Smooth muscle cell (in vitro differentiated cells): ENCODE results near the gene NKAP. TPM values are rescaled to one million over a fixed set of nuclear protein-coding genes. Genes with fewer than 3 reads are reported as not detected.

Experiments
- DNase-seq: peaks from one replicate; lab custom pipeline; 2025; ENCODE audit not compliant: unreplicated experiment; lab: John Stamatoyannopoulos, UW
- H2AFZ ChIP-seq: fragments of 200-600 bp; sonication (generic); 2 replicates; pipeline ENCODE4 v1.6.0; 2016; ENCODE audit warnings: antibody characterized with exemption, low read depth, mild to moderate bottlenecking
- H3F3A ChIP-seq: fragments of 200-600 bp; sonication (generic); 2 replicates; pipeline ENCODE4 v1.6.0; 2017; ENCODE audit warnings: antibody characterized with exemption, low read depth
- H3K27ac ChIP-seq: fragments of 200-600 bp; sonication (generic); 2 replicates; pipeline ENCODE4 v1.5.1; 2016; ENCODE audit warnings: low read depth, mild to moderate bottlenecking
- H3K27me3 ChIP-seq: fragments of 200-600 bp; sonication (generic); 2 replicates; pipeline ENCODE4 v1.6.1; 2016; ENCODE audit warnings: low read depth, mild to moderate bottlenecking
- H3K36me3 ChIP-seq: fragments of 200-600 bp; sonication (generic); 2 replicates; pipeline ENCODE4 v1.5.1; 2016; ENCODE audit warnings: low read depth
- H3K4me1 ChIP-seq: fragments of 200-600 bp; sonication (generic); 2 replicates; pipeline ENCODE4 v1.5.1; 2016; ENCODE audit warnings: low read depth
- H3K4me2 ChIP-seq: fragments of 200-600 bp; sonication (generic); 2 replicates; pipeline ENCODE4 v1.6.0; 2016; ENCODE audit warnings: mild to moderate bottlenecking
- H3K4me3 ChIP-seq: fragments of 200-600 bp; sonication (generic); 2 replicates; pipeline ENCODE4 v1.5.1; 2016; ENCODE audit warnings: mild to moderate bottlenecking
- H3K79me2 ChIP-seq: fragments of 200-600 bp; sonication (generic); 2 replicates; pipeline ENCODE4 v1.6.0; 2016; ENCODE audit warnings: low read depth, mild to moderate bottlenecking
- H3K9ac ChIP-seq: fragments of 200-600 bp; sonication (generic); 2 replicates; pipeline ENCODE4 v1.6.0; 2016; ENCODE audit warnings: low read depth
- H3K9me3 ChIP-seq: fragments of 200-600 bp; sonication (generic); replicated peaks from 2 replicates; pipeline ENCODE4 v1.5.1; 2016; ENCODE audit warnings: low read depth
- H4K20me1 ChIP-seq: fragments of 200-600 bp; sonication (generic); 2 replicates; pipeline ENCODE4 v1.6.0; 2016; ENCODE audit warnings: low read depth
- WGBS: methylation state at CpG from one replicate; pipeline ENCODE4 v1.1.7; 2016; ENCODE audit warnings: low lambda C conversion rate; 5-methylcytosine and 5-hydroxymethylcytosine counted together
- polyA plus RNA-seq: library from polyadenylated mRNA; unstranded; fragments of >200 nt; fragmentation: Nextera tagmentation; extraction: Ambion mirVana; gene quantifications from 2 replicates; pipeline ENCODE4 v1.2.1, GENCODE V29; 2016
- total RNA-seq: library from RNA; depleted of rRNA; stranded (reverse); fragments of >200 nt; gene quantifications from 2 replicates; pipeline ENCODE4 v1.2.3, GENCODE V29; 2014
- TF ChIP-seq, protein P1 (sequence below): fragments of 200-600 bp; sonication (generic); IDR thresholded peaks from 2 replicates; pipeline ENCODE4 v1.5.1; 2017; ENCODE audit warnings: borderline replicate concordance, mild to moderate bottlenecking, antibody characterized with exemption; ENCODE audit not compliant: insufficient read depth, poor library complexity, severe bottlenecking

The NKAP gene
- total and polyA plus RNA-seq, 2 experiments from 2014 or later: 6.4 to 7.3 TPM

DNA sequence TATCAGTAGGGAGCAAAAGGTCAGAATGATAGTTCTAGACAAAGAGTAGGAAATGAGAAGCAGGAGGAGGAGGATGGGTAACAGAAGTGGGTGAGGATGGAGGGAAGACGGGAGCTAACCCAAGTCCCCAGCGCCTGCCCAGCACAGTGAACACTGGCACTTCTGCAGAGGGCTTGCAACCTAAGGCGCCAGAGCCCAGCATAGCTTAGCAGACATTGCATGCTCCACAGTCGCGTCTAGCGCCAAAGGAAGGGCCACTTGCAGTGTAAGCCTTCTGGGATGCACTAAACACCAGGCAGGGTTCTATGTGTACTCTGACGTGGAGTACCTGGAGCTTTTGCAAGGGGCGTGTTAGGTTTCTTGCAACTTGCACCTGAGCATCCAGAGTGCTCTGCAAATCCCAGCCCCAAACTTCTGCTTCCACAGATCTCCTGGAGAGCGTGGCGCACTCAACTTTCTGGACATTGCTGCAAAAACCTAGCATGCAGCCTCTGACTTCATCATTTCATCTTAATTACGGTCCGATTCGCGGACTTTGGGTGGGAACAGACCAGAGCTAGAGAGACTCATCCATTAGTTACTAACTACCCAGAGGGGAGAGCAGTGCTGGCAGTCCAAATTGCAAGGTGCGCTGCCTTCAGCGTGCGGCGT is 46.5 kb upstream of the NKAP start:
- Histone ChIP-seq H3K4me3 (no peak overlapping the region), H3K4me2 (peak overlapping the region; percentile 80), H3K9ac (no peak overlapping the region), H3K9me3 (no peaks in the 10 kb centered on the region), H4K20me1 (no peaks in the 10 kb centered on the region), H3K36me3 (no peaks in the 10 kb centered on the region), H3F3A (no peaks in the 10 kb centered on the region), H3K27ac (no peak overlapping the region), H3K4me1 (no peaks in the 10 kb centered on the region), H3K79me2 (no peaks in the 10 kb centered on the region), H3K27me3 (peaks cover 69% of the 10 kb centered on the region), H2AFZ (no peak overlapping the region)
- no peak for DNase-seq
- 38% methylated on average over 18 of the region's 18 CpGs for WGBS
- TF ChIP-seq, protein P1, sequence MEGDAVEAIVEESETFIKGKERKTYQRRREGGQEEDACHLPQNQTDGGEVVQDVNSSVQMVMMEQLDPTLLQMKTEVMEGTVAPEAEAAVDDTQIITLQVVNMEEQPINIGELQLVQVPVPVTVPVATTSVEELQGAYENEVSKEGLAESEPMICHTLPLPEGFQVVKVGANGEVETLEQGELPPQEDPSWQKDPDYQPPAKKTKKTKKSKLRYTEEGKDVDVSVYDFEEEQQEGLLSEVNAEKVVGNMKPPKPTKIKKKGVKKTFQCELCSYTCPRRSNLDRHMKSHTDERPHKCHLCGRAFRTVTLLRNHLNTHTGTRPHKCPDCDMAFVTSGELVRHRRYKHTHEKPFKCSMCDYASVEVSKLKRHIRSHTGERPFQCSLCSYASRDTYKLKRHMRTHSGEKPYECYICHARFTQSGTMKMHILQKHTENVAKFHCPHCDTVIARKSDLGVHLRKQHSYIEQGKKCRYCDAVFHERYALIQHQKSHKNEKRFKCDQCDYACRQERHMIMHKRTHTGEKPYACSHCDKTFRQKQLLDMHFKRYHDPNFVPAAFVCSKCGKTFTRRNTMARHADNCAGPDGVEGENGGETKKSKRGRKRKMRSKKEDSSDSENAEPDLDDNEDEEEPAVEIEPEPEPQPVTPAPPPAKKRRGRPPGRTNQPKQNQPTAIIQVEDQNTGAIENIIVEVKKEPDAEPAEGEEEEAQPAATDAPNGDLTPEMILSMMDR: no peak

DNA sequence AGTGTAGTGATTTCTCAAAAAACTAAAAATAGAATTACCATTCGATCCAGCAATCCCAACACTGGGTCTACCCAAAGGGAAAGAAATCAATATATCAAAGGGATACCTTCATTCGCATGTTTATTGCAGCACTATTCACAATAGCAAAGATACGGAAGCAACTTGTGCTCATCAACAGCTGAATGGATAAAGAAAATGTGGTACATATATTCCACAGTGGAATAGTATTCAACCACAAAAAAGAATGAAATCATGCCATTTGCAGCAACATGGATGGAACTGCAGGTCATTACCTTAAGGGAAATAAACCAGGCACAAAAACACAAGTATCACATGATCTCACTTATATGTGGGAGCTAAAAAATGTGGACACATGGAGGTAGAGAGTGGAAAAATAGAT is 42.7 kb upstream of the NKAP start:
- Histone ChIP-seq H4K20me1 (no peaks in the 10 kb centered on the region), H3K36me3 (no peaks in the 10 kb centered on the region), H3K79me2 (no peaks in the 10 kb centered on the region), H3K9ac (no peak overlapping the region), H3K27me3 (peaks cover 35% of the 10 kb centered on the region), H3K27ac (no peak overlapping the region), H3K4me3 (no peak overlapping the region), H3F3A (no peaks in the 10 kb centered on the region), H2AFZ (no peak overlapping the region), H3K4me1 (no peaks in the 10 kb centered on the region), H3K4me2 (no peak overlapping the region), H3K9me3 (no peaks in the 10 kb centered on the region)
- 89% methylated on average over 3 of the region's 3 CpGs for WGBS
- DNase-seq: no peak
- TF ChIP-seq, protein P1: no peak

DNA sequence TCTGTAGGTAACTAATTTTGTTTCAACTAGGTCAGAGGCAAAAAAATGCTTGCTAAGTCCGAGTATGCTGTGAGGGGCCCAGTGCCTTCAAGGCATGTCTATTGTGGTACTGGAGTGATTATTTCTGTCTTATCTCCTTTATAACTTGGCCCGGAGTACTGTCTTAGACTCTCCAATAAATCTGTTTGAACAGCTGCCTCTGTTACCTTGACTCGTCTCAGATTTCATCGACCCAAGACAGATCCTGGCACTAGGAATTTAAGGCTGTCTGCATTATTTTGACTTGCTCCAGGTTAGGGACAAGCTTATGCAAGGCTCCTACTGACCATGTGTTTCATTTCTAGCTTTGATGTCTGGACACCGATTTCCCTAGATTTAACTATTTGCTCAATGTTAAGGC is 41.1 kb upstream of the NKAP start:
- H3K36me3 ChIP-seq: no peaks in the 10 kb centered on the region
- no peak for DNase-seq
- 60% methylated on average over 5 of the region's 5 CpGs for WGBS
- TF ChIP-seq, protein P1: no peak
- no peak overlapping the region for H3K4me2 ChIP-seq
- H3K9ac ChIP-seq: no peak overlapping the region
- no peak overlapping the region for H3K27ac ChIP-seq
- no peaks in the 10 kb centered on the region for H4K20me1 ChIP-seq
- H3K27me3 ChIP-seq: peaks cover 20% of the 10 kb centered on the region
- H3K79me2 ChIP-seq: no peaks in the 10 kb centered on the region
- no peaks in the 10 kb centered on the region for H3F3A ChIP-seq
- H2AFZ ChIP-seq: no peak overlapping the region
- no peaks in the 10 kb centered on the region for H3K9me3 ChIP-seq
- H3K4me3 ChIP-seq: no peak overlapping the region
- H3K4me1 ChIP-seq: no peaks in the 10 kb centered on the region

DNA sequence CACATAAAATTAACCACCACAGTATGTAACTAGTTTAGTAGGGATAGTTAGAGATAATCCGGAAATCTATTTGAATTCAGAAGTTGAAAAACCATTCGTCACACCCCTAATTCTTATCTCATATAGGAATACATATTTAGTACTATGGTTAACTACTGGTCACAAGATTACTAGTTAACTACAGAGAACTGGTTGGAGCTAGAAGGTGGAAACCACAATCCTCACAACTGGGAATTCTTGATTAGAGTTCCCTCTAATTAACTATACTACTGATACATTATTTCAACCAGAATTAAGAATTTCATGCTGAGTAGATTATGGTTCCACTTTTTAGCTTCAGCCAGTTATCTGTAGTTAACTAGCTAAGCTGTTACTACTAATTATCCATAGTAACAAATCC is 39.9 kb upstream of the NKAP start:
- H3K27ac ChIP-seq: no peak overlapping the region
- WGBS: 61% methylated on average over 2 of the region's 2 CpGs
- H4K20me1 ChIP-seq: no peaks in the 10 kb centered on the region
- no peaks in the 10 kb centered on the region for H3F3A ChIP-seq
- H3K4me1 ChIP-seq: no peaks in the 10 kb centered on the region
- no peaks in the 10 kb centered on the region for H3K36me3 ChIP-seq
- no peak overlapping the region for H3K4me2 ChIP-seq
- no peak for DNase-seq
- peaks cover 11% of the 10 kb centered on the region for H3K27me3 ChIP-seq
- H3K4me3 ChIP-seq: no peak overlapping the region
- H3K9me3 ChIP-seq: no peaks in the 10 kb centered on the region
- TF ChIP-seq, protein P1: no peak
- no peaks in the 10 kb centered on the region for H3K79me2 ChIP-seq
- no peak overlapping the region for H3K9ac ChIP-seq
- no peak overlapping the region for H2AFZ ChIP-seq
